Bone marrow (tissue), 2 donors: ENCODE data around the gene RARS1.

Experiments used
- DNase-seq, 2 donors: peaks; one replicate each; lab custom pipeline; 2025; lab: John Stamatoyannopoulos, UW

RARS1 gene

DNA sequence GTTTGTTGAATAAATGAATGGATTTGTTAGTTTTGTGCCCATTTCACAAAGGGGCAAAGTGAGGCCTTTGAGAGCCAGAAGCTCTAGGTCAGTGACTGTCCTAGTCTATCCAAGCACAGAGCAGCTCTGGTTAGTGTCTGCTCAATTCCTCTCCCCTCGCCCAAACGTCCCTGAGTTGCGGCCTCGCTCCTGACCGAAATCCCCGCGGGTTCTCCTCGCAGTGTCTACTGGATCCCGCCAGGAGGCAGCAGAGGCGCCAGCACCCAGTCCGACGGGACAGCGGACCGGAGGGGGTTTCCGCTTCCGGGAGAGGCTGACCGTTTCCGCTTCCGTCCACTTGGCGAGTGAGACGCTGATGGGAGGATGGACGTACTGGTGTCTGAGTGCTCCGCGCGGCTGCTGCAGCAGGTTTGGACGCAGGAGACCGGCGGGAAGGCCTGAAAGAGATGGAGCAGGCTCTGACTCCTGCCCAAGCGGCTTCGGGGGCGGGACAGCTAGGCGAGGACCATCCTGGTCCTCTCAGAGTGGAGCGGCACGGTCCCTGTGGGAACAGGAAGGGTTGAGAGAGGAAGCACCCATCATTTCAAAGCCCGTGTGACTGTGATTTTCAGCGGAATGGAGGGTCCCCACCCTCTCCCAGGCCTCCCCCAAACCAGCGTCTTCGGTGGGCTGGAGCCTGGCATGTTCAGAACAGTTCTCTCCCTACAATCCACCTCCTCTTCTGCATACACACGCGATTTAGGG lies at the start of gene RARS1:
Gene RARS1, plus strand, starts transcription at position 336 of the 744 bp plus-strand sequence. Its CDS starts 28 bp downstream, at position 364.
- peak; percentile 75 to 78 for DNase-seq

- DNase-seq: no peak
Measured at GRCh38 chr5:168438349-168438748, 47.9 kb upstream of the RARS1 start.

DNA sequence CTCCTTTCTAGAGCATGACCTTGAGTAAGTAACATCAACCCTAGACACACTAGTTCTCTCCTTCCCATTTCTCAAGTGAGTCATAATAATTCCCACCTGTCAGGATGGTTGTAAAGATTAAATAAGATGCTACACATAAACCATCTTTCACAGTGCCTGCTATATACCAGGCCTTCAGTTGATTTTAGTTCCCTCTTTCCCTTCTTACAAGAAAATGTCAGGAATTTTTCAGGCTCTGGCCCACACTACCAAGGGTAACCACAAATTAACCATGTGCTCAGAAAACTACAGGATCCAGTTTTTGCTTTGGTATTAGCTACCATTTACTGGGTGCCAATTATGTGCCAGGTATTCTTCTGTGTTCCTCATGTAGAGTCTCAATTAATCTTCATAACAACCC lies 42.7 kb upstream of the RARS1 start:
- DNase-seq: no peak

GRCh38 chr5:168443950-168444700 lies 42.1 kb upstream of the RARS1 start:
- no peak for DNase-seq

GRCh38 chr5:168446983-168447619 lies 39.2 kb upstream of the RARS1 start:
- DNase-seq: no peak

DNA sequence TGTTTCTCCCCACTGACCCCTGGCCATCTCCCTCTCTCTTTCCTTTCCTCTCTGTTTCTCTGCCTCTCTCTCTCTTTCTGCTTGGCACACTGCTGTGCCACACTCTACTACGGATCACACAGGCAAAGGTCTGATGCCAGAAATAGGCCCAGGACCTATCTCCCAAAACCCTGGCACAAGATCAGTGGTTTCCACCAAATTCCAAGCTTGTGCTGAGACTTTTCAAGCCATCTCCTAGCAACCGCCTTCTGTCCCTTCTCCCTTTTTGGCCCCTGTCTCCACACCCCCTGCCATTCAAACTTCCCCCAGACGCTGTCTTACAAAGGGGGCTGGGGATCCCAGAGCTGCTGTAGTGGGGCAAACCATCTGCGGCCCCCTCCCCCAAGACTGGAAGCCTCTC lies 38.5 kb upstream of the RARS1 start:
- DNase-seq: no peak

DNA sequence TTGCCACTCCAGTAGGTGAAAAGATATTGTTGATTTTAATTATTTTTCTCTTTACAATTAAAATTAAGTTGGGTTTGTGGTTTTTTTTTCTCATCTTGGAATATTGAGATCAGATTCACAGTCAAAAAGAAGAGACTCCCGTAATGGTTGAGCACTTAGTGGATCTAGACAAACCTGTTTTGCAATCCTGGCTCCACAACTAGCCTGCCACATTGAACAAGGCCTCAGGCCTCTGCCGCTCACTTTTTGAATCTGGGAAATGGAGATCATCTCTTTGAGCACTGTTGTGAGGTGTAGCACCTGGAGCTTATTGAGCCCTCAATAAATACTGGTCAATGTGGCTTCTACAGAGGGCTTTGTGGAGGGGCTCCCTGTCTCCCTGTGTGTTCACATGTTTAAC lies 37.1 kb upstream of the RARS1 start:
- no peak for DNase-seq

GRCh38 chr5:168451565-168451964 lies 34.7 kb upstream of the RARS1 start:
- DNase-seq: no peak

DNA sequence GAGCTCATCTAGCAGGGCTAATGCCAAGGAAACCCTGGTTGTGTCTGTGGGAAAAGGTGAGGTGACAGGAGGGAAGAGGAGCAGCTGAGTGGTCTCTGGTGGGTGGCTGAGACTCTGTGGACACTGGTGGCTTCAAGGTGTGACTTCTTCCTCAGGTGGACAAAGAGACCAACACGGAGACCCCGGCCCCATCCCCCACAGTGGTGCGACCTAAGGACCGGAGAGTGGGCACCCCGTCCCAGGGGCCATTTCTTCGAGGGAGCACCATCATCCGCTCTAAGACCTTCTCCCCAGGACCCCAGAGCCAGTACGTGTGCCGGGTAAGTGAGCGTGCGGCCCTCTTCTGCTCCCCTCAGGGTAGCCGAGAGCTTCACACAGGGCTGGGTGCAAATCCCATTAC lies 31.1 kb upstream of the RARS1 start:
- no peak for DNase-seq

DNA sequence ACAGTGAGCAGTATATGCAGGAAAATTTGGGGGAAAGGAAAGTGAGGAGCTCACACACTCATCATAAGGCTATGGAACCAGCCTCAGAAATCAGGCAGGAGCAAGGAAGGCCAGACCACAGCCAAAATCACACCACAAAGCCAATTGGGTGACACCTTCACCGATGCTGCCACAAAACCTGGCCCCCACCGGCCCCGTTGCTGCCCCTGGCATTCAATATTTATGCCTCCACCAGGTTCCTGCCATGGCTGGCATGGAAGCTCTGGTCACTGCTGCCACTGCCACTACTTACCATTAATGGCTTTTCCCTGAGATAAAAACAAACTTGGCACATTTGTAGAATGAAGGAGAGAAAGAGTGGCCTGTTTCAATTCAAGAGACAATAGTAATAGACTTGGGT lies 28.7 kb upstream of the RARS1 start:
- no peak for DNase-seq

DNA sequence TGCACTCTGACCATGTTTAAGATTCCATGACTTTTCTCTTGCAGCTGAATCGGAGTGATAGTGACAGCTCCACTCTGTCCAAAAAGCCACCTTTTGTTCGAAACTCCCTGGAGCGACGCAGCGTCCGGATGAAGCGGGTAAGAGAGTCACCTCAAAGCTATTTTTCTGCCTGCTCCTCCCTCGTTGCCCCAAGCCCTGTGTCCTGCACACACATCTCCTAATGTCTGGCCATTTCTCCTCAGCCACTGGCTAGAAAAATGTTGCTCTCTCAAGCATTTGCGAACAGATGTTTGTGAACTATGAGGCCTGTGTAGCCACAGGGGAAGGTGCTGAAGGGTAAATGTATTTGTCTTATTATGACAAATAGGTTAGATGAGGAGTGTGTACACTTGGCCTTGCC lies 25.7 kb upstream of the RARS1 start:
- DNase-seq: no peak

GRCh38 chr5:168463081-168463480 lies 23.2 kb upstream of the RARS1 start:
- DNase-seq: no peak

GRCh38 chr5:168464214-168464613 lies 22.1 kb upstream of the RARS1 start:
- no peak for DNase-seq

DNA sequence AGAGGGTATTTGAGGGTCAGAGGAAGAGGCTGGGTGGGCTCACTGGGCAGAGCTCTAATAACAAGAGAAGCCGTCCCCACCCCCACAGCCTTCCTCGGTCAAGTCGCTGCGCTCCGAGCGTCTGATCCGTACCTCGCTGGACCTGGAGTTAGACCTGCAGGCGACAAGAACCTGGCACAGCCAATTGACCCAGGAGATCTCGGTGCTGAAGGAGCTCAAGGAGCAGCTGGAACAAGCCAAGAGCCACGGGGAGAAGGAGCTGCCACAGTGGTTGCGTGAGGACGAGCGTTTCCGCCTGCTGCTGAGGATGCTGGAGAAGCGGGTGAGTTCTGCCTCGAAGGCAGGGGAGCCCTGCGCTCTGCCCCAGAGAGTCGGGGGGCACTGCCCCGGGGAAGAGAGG lies 21.6 kb upstream of the RARS1 start:
- DNase-seq: no peak

- DNase-seq: no peak
Measured at GRCh38 chr5:168467755-168468330, 18.4 kb upstream of the RARS1 start.

- DNase-seq: no peak
Measured at GRCh38 chr5:168468836-168469235, 17.4 kb upstream of the RARS1 start.

DNA sequence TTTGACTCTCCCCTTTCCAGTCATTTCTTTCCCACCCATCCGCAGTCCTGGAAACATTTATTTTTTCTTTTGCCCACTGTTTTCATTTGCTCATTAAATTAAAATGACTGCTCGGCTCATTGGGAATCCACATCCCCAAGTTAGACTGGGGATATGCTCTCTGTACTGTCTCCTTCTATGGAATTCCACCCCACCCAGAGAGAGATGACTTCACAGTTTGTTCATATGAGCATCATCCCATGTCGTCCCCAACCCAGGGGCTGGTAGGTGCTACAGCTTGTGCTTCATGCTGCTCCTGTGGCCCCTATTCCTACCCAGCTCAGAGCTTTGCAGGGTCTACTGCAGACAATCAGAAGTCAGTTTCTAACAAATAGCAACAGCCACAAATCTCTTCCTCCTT lies 16.5 kb upstream of the RARS1 start:
- no peak for DNase-seq

- DNase-seq: no peak
Measured at GRCh38 chr5:168471785-168472184, 14.5 kb upstream of the RARS1 start.

DNA sequence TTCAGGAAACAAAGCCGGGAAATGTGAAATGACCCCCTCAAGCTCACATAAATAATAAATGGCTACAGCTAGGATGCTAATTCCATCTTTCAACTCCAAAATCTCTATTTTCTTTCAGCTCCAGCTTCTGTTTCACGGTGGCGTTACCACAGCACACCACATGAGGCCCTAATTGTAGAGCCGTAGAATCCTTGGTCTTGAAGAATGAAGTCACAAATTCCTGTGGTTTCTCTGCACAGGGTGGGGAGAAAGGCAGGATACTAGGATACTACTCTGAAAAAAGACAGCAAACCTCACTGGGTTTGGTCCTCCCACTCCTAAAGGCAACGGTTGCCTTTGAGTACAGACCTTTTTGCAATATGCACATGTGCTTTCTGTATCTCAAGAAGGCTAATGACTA lies 13.9 kb upstream of the RARS1 start:
- no peak for DNase-seq

- DNase-seq: no peak
Measured at GRCh38 chr5:168474319-168474718, 12.0 kb upstream of the RARS1 start.

- no peak for DNase-seq
Measured at GRCh38 chr5:168477060-168477459, 9.2 kb upstream of the RARS1 start.

GRCh38 chr5:168479166-168479565 lies 7.1 kb upstream of the RARS1 start:
- no peak for DNase-seq

GRCh38 chr5:168480601-168481000 lies 5.7 kb upstream of the RARS1 start:
- no peak for DNase-seq
